ENCODE data around the gene GPC1.
"Not testable (repeated sequence)": the region's sequence is repeated elsewhere in the genome, so short reads cannot be mapped to it uniquely, and the experiment has no call there.

Gene GPC1

DNA sequence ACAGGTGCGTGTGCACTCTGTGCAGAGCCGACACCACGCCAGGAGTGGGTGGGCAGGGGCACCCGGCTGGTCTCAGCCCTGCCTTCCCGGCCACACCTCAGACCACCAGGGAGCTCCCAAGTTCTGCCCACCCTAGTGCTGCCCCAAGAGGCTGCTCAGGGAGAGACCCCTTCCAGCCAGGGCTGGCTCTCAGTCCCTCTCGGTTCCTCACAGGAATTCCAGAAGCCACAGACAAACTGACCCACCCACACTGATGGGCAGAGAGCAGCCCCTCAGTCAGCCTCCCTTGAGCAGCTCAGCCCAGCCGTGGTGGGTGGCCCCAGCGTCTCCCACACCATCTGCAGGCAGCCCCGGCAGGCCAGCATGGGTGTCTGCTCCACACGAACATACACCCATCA is 33.8 kb downstream of the GPC1 start:
- peak; percentile 37 for DNase-seq

GRCh38 chr2:240469740-240470139 is 34.3 kb downstream of the GPC1 start:
- DNase-seq, result peak; percentile 32

DNA sequence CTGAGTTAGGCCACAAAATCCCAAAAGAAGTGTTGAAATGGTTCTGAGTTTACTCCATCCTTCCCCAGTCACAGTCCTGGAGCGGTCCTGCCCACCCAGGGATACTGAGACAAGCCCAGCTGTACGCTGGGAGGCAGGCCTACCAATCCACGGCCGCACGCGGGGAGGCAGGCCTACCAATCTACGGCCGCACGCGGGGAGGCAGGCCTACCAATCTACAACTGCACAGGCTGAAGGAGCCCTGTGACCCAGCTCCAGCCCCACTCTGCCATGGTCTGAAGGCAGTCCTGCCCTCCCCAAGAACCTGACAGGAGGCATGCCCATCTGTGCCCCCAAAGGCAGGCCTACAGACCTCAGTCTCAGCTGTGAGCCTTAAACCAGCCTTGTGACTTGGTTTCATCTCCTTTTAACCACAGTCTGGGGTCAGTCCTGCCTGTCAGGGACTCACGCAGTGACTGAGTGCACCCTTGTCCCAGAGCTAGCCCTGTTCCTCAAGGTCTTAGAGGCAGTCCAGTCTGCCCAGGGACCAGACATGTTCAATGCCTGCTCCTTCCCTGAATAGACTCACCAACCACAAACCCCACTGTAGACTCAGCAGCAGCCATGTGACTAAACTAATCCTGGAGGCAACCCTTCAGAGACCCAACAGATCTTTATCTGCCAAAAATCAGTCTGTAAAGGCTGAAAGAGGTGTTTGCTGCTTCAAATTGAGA is 36.8 kb downstream of the GPC1 start:
- peak; percentile 38 for DNase-seq

DNA sequence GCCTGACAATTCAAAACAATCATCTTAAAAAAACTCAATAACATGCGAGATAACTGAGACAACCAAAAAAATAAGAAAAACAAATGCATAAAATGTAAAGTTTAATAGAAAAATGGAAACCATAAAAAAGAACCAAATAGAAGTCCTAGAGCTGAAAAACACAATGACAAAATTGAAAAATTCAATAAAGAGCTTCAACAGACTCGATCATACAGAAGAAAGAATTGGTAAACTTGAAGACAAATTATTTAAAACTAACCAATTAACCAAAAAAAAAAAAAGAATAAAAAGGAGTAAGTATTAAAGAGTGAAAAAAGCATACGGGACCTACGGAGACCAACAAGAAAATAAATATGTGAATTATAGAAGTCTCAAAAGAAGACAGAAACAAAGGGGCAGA is 37.7 kb downstream of the GPC1 start:
- DNase-seq, result no peak

GRCh38 chr2:240477916-240478315 is 42.5 kb downstream of the GPC1 start:
- no peak for DNase-seq

GRCh38 chr2:240478346-240479110 is 43.1 kb downstream of the GPC1 start:
- no peak for DNase-seq

DNA sequence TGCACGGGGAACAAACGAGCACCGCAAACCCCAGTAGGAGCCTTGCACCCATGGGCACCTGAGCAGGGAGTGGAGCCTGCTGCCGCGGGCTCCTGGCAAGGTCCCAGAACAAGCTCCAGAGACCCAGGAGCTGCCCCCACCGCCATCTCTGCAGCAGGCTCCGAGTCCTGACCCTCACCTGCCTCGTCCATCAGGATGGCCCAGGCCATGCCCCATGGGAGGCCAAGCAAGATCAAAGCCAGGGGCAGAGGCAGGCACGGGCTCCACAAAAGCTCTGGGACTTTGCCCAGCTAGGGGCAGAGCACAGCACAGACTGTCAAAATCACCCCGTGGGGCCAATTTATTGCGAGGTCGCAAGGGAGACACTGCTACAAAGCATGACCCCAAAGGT is 43.6 kb downstream of the GPC1 start:
- no peak for DNase-seq

GRCh38 chr2:240480834-240481623 is 45.6 kb downstream of the GPC1 start:
- no peak for DNase-seq

GRCh38 chr2:240481720-240482119 is 46.3 kb downstream of the GPC1 start:
- DNase-seq, result no peak

DNA sequence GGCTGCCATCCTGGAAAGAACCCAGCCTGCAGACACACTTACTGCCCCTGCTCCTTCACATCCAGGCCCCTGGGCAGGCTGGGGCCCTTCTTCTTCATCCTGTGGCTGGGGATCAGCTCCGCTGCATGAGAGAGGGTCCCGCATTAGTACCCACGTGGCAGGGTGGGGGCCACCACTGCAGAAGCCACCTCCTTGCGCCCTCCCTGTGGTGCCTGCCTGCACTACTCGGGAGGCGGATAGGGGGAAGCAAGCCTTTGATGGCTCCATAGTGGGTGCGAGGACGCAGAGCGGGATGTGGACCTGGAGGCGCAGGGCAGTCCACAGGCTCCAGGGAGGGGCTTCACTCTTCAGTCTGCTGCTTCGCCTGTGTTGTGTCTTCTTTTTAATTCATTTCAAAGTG is 46.7 kb downstream of the GPC1 start:
- no peak for DNase-seq

- no peak for DNase-seq
Measured at GRCh38 chr2:240491483-240491882, 56.0 kb downstream of the GPC1 start.

DNA sequence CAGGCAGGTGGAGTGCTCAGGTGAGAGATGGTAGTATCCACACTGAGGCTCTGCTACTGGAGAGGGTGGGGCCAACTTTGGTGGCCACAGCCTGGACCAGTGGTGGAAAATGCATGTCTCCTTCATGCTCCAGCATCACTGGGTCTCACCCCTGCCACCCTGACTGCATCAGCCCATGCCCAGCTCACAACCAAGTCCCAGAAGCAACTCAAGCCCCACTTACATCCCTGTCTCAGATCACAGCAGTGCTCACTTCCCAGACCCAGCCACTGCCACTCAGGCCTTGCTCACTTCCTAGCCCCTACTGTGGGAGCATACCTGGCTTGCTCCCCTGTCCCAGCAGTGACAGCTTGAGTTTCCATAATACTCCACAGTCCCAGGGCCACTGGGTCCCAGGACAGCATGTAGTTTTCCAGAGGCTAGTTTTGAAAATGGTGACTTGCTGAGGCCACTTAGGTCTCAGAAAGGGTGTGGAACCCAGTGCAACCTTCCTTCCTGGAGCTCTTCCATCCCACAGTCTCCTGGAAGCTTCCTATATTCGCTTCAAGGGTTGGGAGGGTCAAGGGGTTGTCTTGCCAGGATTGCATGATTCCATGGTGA is 58.8 kb downstream of the GPC1 start:
- DNase-seq, result no peak

- DNase-seq, result not testable (repeated sequence)
Measured at GRCh38 chr2:240494942-240495341, 59.5 kb downstream of the GPC1 start.

GRCh38 chr2:240497082-240497481 is 61.6 kb downstream of the GPC1 start:
- not testable (repeated sequence) for DNase-seq

GRCh38 chr2:240498171-240498957 is 62.9 kb downstream of the GPC1 start:
- no peak for DNase-seq

DNA sequence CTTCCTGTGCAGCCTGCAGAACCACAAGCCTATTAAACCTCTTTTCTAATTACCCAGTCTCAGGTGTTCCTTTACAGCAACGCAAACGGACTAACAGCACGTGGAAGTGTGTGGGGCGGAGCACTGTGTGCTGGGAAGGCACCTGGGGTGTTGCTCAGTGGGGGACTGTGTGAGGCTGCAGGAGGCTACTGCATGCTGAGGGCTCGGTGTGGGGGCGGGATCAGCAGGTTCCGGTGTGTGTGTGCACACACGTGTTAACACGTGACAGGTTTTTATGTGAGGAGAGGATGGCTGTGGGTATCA is 63.4 kb downstream of the GPC1 start:
- DNase-seq, result no peak

DNA sequence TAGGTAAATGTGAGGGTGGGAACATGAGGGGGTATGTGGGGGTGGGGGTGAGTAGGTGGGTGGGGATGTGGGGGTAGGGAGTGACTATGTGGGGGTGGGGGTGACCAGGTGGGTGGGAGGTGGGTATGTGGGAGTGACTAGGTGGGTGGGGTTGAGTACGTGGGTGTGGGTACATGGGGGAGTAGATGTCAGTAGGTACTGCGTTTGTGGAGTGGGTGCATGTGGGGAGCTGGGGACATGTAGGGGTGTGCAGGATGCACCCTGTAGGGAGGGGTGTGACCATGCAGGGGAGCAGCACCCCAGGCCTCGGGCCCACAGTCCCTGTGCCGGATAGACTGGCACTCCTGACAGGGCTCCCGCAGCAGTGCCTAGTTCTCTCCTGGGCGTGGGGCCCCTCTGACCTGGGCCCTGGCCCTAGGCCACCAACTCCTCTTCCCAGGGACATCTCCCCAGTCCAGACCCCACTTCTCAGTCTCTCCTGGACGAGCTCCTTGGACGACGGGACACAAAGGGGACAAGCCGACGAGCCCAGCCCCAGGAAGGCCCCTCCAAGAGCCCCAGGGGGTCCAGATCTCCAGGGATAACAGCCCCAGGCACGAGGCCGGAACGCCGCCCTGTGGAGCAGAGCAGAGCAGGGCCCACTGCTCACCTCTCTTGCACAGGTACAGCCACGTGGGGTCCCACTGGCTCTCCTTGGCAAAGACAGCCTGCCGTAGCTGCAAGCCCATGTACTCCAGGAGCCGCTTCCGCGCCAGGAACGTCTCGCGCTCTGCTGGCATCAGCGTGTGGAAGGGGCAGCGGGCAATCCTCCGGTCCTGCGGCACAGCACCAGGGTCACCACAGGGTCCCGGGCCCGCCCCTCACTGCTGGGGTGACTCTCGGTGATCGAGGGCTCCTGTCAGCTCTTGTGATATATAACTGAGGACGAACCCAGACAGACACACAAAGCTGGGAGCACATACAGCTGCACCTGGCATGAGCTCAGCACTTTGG is 64.1 kb downstream of the GPC1 start:
- no peak for DNase-seq

- DNase-seq, result no peak
Measured at GRCh38 chr2:240500561-240501423, 65.3 kb downstream of the GPC1 start.

- no peak for DNase-seq
Measured at GRCh38 chr2:240501531-240501991, 66.1 kb downstream of the GPC1 start.

- DNase-seq, result no peak
Measured at GRCh38 chr2:240502059-240502429, 66.6 kb downstream of the GPC1 start.

Measured in right forelimb (tissue), 1 donor.